ENCODE data around the gene LCN10.

Gene LCN10

GRCh38 chr9:136748201-136748600, 5.5 kb upstream of the LCN10 start, which contains the start of gene LCN6:
TSS of gene LCN6 (minus strand) at chr9:136748525. CDS start at chr9:136748483, 42 bp downstream.
- no peak for TF ChIP-seq CTCF (IDR thresholded peaks at IDR 0.05; ENCODE audit: unreplicated experiment in 3 of 3)
- no peaks in the 10 kb centered on the region for H3K4me1 Mint-ChIP-seq
- H3K27ac Mint-ChIP-seq = no peak within 1 kb of the TSS
- H3K36me3 Mint-ChIP-seq (ENCODE audit: low read depth) = no peaks in the 10 kb centered on the region
- H3K27me3 Mint-ChIP-seq (ENCODE audit: low read depth) = no peaks in the 10 kb centered on the region
- H3K4me3 Mint-ChIP-seq = no peak within 1 kb of the TSS
- H3K9me3 Mint-ChIP-seq = peaks cover 14% of the 10 kb centered on the region

GRCh38 chr9:136747161-136748060, 4.7 kb upstream of the LCN10 start:
- Mint-ChIP-seq H3K9me3 (peaks cover 8% of the 10 kb centered on the region), H3K27ac (no peak overlapping the region), H3K27me3 (ENCODE audit: low read depth) (no peaks in the 10 kb centered on the region), H3K4me3 (no peak overlapping the region), H3K36me3 (ENCODE audit: low read depth) (no peaks in the 10 kb centered on the region), H3K4me1 (no peaks in the 10 kb centered on the region)
- TF ChIP-seq CTCF (IDR thresholded peaks at IDR 0.05; ENCODE audit: unreplicated experiment in 3 of 3) = no peak

DNA sequence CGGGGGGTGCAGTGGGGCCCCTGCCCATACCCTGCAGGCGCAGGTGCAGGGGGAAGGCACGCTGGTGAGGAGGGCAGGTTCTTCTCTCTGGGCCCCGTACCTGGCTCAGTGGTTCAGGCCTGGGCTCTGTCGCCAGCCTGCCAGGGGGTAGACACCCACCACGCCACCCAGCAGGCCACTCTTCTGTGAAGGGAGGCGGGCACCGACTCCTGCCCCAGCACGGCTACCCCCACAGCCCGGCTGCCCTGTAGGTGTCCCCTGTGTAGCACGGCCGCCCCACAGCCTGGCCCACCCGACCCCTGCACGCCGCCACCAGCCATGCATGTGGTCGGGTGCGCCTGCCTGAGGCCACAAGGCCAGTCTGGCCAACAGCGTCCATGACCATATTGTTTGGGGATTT, 3.9 kb upstream of the LCN10 start:
- H3K4me1 Mint-ChIP-seq = no peaks in the 10 kb centered on the region
- H3K36me3 Mint-ChIP-seq (ENCODE audit: low read depth) = no peaks in the 10 kb centered on the region
- H3K4me3 Mint-ChIP-seq = no peak overlapping the region
- no peak overlapping the region for H3K27ac Mint-ChIP-seq
- peaks cover under 1% of the 10 kb centered on the region for H3K9me3 Mint-ChIP-seq
- H3K27me3 Mint-ChIP-seq (ENCODE audit: low read depth) = no peaks in the 10 kb centered on the region
- TF ChIP-seq CTCF (IDR thresholded peaks at IDR 0.05; ENCODE audit: unreplicated experiment in 3 of 3) = no peak

DNA sequence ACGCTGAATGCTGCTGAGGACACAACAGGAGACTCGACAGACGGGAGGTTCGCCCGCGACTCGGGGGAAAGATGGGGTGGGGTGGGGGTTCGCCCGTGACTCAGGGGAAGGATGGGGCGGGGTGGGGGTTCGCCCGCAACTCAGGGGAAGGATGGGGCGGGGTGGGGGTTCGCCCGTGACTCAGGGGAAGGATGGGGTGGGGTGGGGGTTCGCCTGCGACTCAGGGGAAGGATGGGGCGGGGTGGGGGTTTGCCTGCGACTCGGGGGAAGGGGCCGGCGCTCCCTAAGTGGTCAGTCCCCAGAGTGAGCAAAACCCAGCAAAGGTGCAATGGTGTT, 3.4 kb upstream of the LCN10 start:
- no peak overlapping the region for H3K4me3 Mint-ChIP-seq
- no peak overlapping the region for H3K27ac Mint-ChIP-seq
- no peaks in the 10 kb centered on the region for H3K36me3 Mint-ChIP-seq (ENCODE audit: low read depth)
- TF ChIP-seq CTCF (IDR thresholded peaks at IDR 0.05; ENCODE audit: unreplicated experiment in 3 of 3) = no peak
- no peaks in the 10 kb centered on the region for H3K27me3 Mint-ChIP-seq (ENCODE audit: low read depth)
- no peaks in the 10 kb centered on the region for H3K9me3 Mint-ChIP-seq
- H3K4me1 Mint-ChIP-seq = no peaks in the 10 kb centered on the region

DNA sequence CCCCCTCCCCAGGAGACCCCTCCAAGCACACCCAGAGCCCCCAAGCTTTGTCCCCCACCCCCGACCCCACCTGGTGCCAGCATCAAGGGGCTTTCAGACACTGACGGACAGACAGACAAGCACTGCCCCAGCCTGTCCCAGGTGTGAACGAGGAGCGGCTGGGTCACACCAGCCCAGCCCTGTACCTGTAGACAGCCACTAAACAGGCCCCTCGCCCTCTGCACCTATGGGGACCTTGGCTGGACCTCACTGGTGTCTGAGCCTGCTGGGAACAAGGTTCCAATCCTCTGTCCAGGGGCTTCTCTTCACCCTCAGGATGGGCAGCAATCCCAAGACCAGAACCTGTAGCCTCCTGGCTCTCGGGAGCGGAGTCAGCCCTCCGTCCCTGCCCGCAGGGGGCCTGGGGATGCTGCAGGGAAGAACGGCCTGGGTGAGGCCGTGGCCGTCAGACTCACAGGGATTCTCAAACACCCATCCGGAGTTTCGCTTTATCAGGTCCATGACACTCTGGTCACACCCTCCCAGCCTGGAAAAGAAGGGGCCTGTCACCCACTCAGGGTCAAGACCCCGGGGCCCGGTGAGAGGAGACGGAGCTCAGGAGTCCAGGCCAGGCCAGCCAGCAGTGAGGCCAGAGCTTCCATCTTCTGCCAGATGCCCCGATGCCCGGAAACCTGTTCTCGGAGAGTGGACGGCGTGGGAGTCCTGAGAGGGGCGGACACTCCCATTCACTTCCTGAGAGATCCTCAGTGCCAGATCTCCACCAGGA, 2.8 kb upstream of the LCN10 start:
- H3K27ac Mint-ChIP-seq = no peak overlapping the region
- no peaks in the 10 kb centered on the region for H3K27me3 Mint-ChIP-seq (ENCODE audit: low read depth)
- no peaks in the 10 kb centered on the region for H3K9me3 Mint-ChIP-seq
- H3K4me3 Mint-ChIP-seq = no peak overlapping the region
- no peaks in the 10 kb centered on the region for H3K36me3 Mint-ChIP-seq (ENCODE audit: low read depth)
- TF ChIP-seq CTCF (IDR thresholded peaks at IDR 0.05; ENCODE audit: unreplicated experiment in 3 of 3) = no peak
- no peaks in the 10 kb centered on the region for H3K4me1 Mint-ChIP-seq

Measured in nephron (organoid).